ENCODE results near the gene EIF3L.

EIF3L gene

GRCh38 chr22:37817705-37818408 lies 31.4 kb upstream of the EIF3L start:
- DNase-seq: no peak

GRCh38 chr22:37818409-37819104 lies 30.7 kb upstream of the EIF3L start:
- DNase-seq: no peak

DNA sequence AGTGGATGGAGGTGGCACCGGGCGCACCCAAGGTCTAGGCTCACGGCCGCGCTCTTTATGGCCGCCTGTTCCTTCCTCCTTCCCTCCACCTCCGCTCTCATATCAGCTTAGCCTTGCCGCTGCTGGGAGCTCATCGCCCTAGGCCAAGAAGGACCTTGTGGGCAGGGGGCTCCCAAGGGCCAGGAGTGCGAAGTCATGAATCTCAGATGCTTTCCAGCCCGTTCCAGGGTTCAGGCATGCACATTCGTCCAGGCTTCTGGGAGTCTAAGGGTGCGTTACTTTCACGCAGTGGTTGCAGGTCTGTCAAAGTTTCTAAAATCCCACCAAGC lies 30.1 kb upstream of the EIF3L start:
- no peak for DNase-seq

DNA sequence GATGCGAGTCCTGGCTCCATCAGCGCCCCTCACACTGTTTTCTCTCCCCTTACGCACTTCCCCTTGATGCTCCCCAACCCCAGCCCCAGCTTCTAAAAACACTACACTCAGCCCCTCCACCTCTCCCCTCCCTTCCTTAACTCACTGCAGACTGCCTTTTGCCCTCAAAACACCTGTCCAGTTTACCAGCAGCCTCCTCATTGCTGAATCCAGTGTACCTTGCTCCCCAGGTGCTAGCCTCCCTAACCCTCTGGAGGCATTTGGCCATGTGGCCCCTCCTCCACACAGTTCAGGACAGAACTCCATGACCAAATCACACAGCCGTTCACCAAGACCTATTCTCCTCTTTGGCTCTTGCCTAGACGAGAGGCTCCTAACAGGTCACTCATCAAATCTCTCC lies 28.9 kb upstream of the EIF3L start:
- DNase-seq: no peak

GRCh38 chr22:37822079-37822833 lies 27.0 kb upstream of the EIF3L start:
- no peak for DNase-seq

DNA sequence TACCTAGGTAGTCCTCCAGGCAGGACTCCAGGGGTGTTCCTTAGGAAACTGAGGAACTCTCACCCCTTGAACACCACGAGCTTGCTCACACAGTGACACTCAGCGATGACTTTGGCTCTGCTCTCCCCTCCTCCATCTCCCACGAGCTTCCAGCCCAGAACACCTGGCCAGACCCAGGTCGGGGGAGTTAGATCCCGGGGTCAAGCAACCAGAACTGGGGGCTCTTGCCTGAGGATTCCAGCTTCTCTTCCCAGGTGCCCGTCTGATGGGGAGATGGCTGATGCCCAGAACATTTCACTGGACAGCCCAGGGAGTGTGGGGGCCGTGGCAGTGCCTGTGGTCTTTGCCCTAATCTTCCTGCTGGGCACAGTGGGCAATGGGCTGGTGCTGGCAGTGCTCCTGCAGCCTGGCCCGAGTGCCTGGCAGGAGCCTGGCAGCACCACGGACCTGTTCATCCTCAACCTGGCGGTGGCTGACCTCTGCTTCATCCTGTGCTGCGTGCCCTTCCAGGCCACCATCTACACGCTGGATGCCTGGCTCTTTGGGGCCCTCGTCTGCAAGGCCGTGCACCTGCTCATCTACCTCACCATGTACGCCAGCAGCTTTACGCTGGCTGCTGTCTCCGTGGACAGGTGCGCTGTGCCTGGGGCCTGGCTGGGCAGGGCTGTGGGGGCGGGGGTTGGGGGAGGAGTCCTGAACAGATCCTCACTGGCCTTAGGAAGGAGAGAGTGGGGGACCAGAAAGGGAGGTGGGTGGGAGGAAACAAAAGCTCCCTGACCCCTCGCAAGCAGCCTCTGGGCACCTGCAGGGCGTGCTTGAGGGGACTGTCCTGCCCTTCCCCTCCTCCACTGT lies 25.9 kb upstream of the EIF3L start, which contains the start of gene GALR3:
TSS of gene GALR3 (plus strand) at position 249 of the 852 bp plus-strand sequence. CDS start at position 274, 25 bp downstream.
- DNase-seq: no peak

DNA sequence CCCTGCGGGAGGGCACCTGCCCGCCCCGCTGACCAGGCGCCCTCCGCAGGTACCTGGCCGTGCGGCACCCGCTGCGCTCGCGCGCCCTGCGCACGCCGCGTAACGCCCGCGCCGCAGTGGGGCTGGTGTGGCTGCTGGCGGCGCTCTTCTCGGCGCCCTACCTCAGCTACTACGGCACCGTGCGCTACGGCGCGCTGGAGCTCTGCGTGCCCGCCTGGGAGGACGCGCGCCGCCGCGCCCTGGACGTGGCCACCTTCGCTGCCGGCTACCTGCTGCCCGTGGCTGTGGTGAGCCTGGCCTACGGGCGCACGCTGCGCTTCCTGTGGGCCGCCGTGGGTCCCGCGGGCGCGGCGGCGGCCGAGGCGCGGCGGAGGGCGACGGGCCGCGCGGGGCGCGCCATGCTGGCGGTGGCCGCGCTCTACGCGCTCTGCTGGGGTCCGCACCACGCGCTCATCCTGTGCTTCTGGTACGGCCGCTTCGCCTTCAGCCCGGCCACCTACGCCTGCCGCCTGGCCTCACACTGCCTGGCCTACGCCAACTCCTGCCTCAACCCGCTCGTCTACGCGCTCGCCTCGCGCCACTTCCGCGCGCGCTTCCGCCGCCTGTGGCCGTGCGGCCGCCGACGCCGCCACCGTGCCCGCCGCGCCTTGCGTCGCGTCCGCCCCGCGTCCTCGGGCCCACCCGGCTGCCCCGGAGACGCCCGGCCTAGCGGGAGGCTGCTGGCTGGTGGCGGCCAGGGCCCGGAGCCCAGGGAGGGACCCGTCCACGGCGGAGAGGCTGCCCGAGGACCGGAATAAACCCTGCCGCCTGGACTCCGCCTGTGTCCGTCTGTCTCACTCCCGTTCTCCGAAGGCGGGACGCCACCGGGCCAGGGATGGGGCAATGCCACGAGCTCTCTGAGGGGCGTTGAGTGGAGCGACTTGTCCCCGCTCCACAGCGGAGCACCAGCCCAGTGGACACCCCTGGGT lies 24.3 kb upstream of the EIF3L start:
- no peak for DNase-seq

GRCh38 chr22:37827056-37827455 lies 22.2 kb upstream of the EIF3L start:
- DNase-seq: no peak

GRCh38 chr22:37830093-37830842 lies 19.0 kb upstream of the EIF3L start:
- no peak for DNase-seq

- no peak for DNase-seq
Observed at GRCh38 chr22:37831472-37831871, 17.7 kb upstream of the EIF3L start.

- no peak for DNase-seq
Observed at GRCh38 chr22:37832022-37832857, 17.0 kb upstream of the EIF3L start.

- DNase-seq: no peak
Observed at GRCh38 chr22:37842015-37842793, 7.0 kb upstream of the EIF3L start.

- DNase-seq: no peak
Observed at GRCh38 chr22:37843741-37844089, 5.5 kb upstream of the EIF3L start.

- DNase-seq: no peak
Observed at GRCh38 chr22:37844904-37845329, 4.3 kb upstream of the EIF3L start.

- no peak for DNase-seq
Observed at GRCh38 chr22:37846433-37846832, 2.8 kb upstream of the EIF3L start.

DNA sequence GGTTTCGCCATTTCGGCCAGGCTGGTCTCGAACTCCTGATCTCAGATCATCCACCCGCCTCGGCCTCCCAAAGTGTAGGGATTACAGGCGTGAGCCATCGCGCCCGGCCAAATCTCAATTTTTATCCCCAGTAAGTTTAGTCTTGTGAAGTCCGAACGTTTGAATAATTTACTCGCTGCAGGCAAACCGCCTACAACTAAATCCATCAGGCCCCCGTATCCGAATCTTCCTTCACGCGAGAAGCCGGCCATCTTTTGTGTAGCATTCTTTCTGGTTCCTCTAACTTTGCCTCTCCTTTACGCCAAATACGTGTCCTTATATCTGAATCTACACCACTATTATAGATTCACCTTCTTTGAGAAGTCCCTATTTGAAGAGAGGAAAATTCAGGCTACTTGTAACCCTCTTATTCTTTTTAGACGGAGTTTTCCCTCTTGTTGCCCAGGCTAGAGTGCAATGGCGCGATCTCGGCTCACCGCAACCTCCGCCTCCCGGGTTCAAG lies 581 bp upstream of the EIF3L start:
- DNase-seq: no peak

DNA sequence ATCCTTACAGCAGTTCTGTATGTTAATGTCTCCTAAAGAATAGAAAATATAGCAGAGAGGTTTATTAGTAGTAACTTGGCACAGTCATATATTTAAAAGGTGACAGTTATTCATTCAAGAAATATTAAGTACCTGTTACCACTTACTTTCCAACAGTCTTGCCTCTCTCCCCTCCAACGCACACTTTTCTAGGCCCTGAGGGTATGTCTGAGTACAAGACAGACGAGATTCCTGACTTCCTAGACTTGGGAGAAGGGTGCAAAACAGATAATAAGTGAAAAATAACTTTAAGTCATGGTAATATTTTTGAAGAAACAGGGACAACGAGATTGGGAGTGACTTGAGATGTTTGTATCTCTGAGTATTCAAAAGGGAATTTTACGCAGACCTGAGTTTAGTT lies 1.6 kb downstream of the EIF3L start:
- no peak for DNase-seq

GRCh38 chr22:37852418-37852817 lies 3.2 kb downstream of the EIF3L start:
- DNase-seq: no peak

DNA sequence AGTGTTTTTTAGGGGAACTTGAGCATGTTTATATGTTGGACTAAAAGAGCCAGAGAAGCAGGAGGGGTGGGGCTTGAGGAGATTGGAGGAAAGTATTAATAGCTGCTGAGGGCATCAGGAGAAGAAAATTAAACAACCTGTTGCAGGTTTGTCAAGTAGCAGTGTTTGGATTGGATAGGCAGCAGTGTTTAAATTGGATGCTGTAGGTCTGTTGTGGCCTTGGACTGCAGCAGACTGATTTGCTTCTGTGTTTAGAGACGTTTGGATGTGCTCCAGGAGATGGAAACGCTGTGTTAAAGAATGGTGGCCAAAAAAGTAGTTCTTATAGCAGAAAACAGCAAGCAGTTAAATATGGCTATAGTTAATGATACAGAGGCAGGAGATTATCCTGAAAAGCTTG lies 5.7 kb downstream of the EIF3L start:
- no peak for DNase-seq

Measured in cortex of kidney (tissue), 1 donor.